Mesenchymal stem cell (in vitro differentiated cells and primary cell): Measurements from ENCODE around the gene CCDC201.
"Not testable (repeated sequence)": the region's sequence is repeated elsewhere in the genome, so short reads cannot be mapped to it uniquely, and the experiment has no call there.

Experiments
- DNase-seq: peaks from one replicate; pipeline ENCODE4 v3.0.0-alpha.2; 2013
- H2AFZ ChIP-seq: one replicate; pipeline ENCODE4 v1.6.1; 2013; ENCODE audit warnings: low read depth, mild to moderate bottlenecking, control low read depth, inconsistent platforms, low read length, moderate library complexity
- H2AK5ac ChIP-seq: 2 replicates; pipeline ENCODE4 v1.6.1; 2013; ENCODE audit warnings: low read length, moderate library complexity, mild to moderate bottlenecking, inconsistent platforms; ENCODE audit not compliant: severe bottlenecking
- H2BK120ac ChIP-seq: one replicate; pipeline ENCODE4 v1.6.1; 2013; ENCODE audit warnings: low read depth, mild to moderate bottlenecking, inconsistent platforms, low read length, moderate library complexity
- H2BK12ac ChIP-seq, 2 experiments: one replicate each; pipeline ENCODE4 v1.6.1; 2013; ENCODE audit warnings: inconsistent platforms in 2 of 2, low read length in 2 of 2, mild to moderate bottlenecking in 2 of 2, moderate library complexity in 2 of 2, control low read depth in 1 of 2
- H2BK15ac ChIP-seq: one replicate; pipeline ENCODE4 v1.6.1; 2013; ENCODE audit warnings: mild to moderate bottlenecking, low read depth, inconsistent platforms; ENCODE audit not compliant: poor library complexity, severe bottlenecking
- H2BK5ac ChIP-seq: 2 replicates; pipeline ENCODE4 v1.6.1; 2013; ENCODE audit warnings: low read depth, mild to moderate bottlenecking, low read length, control low read depth, inconsistent platforms; ENCODE audit not compliant: poor library complexity, severe bottlenecking
- H3K14ac ChIP-seq, 2 experiments: one replicate each; pipeline ENCODE4 v1.6.1; 2013; ENCODE audit warnings: inconsistent platforms in 2 of 2, low read length in 2 of 2, control low read depth in 1 of 2, mild to moderate bottlenecking in 1 of 2, moderate library complexity in 1 of 2
- H3K18ac ChIP-seq, 2 experiments: one replicate each; pipeline ENCODE4 v1.6.1; 2013; ENCODE audit warnings: inconsistent platforms in 2 of 2, low read length in 2 of 2, control low read depth in 1 of 2, low read depth in 1 of 2, mild to moderate bottlenecking in 1 of 2
- H3K23ac ChIP-seq, 2 experiments: one replicate each; pipeline ENCODE4 v1.6.1; 2013; ENCODE audit warnings: inconsistent platforms in 2 of 2, low read length in 2 of 2, mild to moderate bottlenecking in 2 of 2, moderate library complexity in 2 of 2, control low read depth in 1 of 2
- H3K27ac ChIP-seq: 2 replicates; pipeline ENCODE4 v1.5.1; 2013; ENCODE audit warnings: mild to moderate bottlenecking, moderate library complexity, low read length, control low read depth, inconsistent platforms; ENCODE audit not compliant: poor library complexity, severe bottlenecking
- H3K27me3 ChIP-seq, 2 experiments: 2 replicates each; pipeline versions ENCODE4 v1.6.1 to v1.7.0; 2013; ENCODE audit warnings: low read length in 2 of 2, mild to moderate bottlenecking in 2 of 2, moderate library complexity in 2 of 2, control low read depth in 1 of 2, inconsistent platforms in 1 of 2; ENCODE audit not compliant: control insufficient read depth in 1 of 2, insufficient read depth in 1 of 2
- H3K36me3 ChIP-seq, 2 experiments: 2 replicates each; pipeline versions ENCODE4 v1.6.1 to v1.7.0; 2013; ENCODE audit warnings: low read length in 2 of 2, control low read depth in 1 of 2, inconsistent platforms in 1 of 2, low read depth in 1 of 2, mild to moderate bottlenecking in 1 of 2; ENCODE audit not compliant: insufficient read depth in 2 of 2, control insufficient read depth in 1 of 2
- H3K4ac ChIP-seq, 2 experiments: one replicate each; pipeline ENCODE4 v1.6.1; 2013; ENCODE audit warnings: inconsistent platforms in 2 of 2, low read length in 2 of 2, mild to moderate bottlenecking in 2 of 2, moderate library complexity in 2 of 2, control low read depth in 1 of 2, low read depth in 1 of 2
- H3K4me1 ChIP-seq: 2 replicates; pipeline ENCODE4 v1.6.1; 2013; ENCODE audit warnings: low read depth, low read length, control low read depth; ENCODE audit not compliant: control insufficient read depth, insufficient read depth
- H3K4me2 ChIP-seq: 2 replicates; pipeline ENCODE4 v1.6.1; 2013; ENCODE audit warnings: low read length, mild to moderate bottlenecking, inconsistent platforms; ENCODE audit not compliant: poor library complexity, severe bottlenecking
- H3K4me3 ChIP-seq, 2 experiments: 2 replicates each; pipeline versions ENCODE4 v1.5.1 to v1.7.0; 2013; ENCODE audit warnings: low read length in 2 of 2, mild to moderate bottlenecking in 2 of 2, control low read depth in 1 of 2, low read depth in 1 of 2; ENCODE audit not compliant: insufficient read depth in 1 of 2
- H3K79me1 ChIP-seq: replicated peaks from 2 replicates; pipeline ENCODE4 v1.6.1; 2013; ENCODE audit warnings: mild to moderate bottlenecking, control low read depth, low read length, inconsistent platforms; ENCODE audit not compliant: poor library complexity, severe bottlenecking
- H3K9ac ChIP-seq: 2 replicates; pipeline ENCODE4 v1.7.0; 2013; ENCODE audit warnings: mild to moderate bottlenecking, low read length, moderate library complexity
- H3K9me3 ChIP-seq: 2 replicates; pipeline ENCODE4 v1.7.0; 2013; ENCODE audit warnings: mild to moderate bottlenecking, low read length; ENCODE audit not compliant: control insufficient read depth
- H4K8ac ChIP-seq: one replicate; pipeline ENCODE4 v1.6.1; 2013; ENCODE audit warnings: inconsistent platforms, mild to moderate bottlenecking, low read length, moderate library complexity
- H4K91ac ChIP-seq: one replicate; pipeline ENCODE4 v1.6.1; 2013; ENCODE audit warnings: mild to moderate bottlenecking, low read length, inconsistent platforms
- WGBS: methylation state at CpG from one replicate; pipeline ENCODE4 v1.1.7; 2013; ENCODE audit warnings: mixed read lengths; 5-methylcytosine and 5-hydroxymethylcytosine counted together

Gene CCDC201

GRCh38 chr7:45813771-45814170 is 59.1 kb downstream of the CCDC201 start:
- H3K4ac ChIP-seq, H2BK5ac ChIP-seq, H3K27me3 ChIP-seq, H2AK5ac ChIP-seq, H4K91ac ChIP-seq, H3K79me1 ChIP-seq, H3K4me3 ChIP-seq, DNase-seq, H4K8ac ChIP-seq, H2BK12ac ChIP-seq, H2BK120ac ChIP-seq, H3K23ac ChIP-seq, H2BK15ac ChIP-seq, H2AFZ ChIP-seq, H3K4me1 ChIP-seq, H3K36me3 ChIP-seq, H3K14ac ChIP-seq, H3K4me2 ChIP-seq, H3K9ac ChIP-seq, H3K18ac ChIP-seq, H3K27ac ChIP-seq, H3K9me3 ChIP-seq: not testable (repeated sequence)
- 98% methylated on average over 18 of the region's 18 CpGs for WGBS

- H4K8ac ChIP-seq: no peak overlapping the region
- no peak overlapping the region for H3K4ac ChIP-seq
- no peaks in the 10 kb centered on the region for H3K79me1 ChIP-seq
- WGBS: 97% methylated on average over 24 of the region's 24 CpGs
- H4K91ac ChIP-seq: no peak overlapping the region
- H3K4me1 ChIP-seq: no peaks in the 10 kb centered on the region
- no peak overlapping the region for H3K4me3 ChIP-seq
- no peak overlapping the region for H2BK15ac ChIP-seq
- no peak overlapping the region for H3K4me2 ChIP-seq
- no peak overlapping the region for H2AFZ ChIP-seq
- no peak overlapping the region for H3K18ac ChIP-seq
- H3K23ac ChIP-seq: no peak overlapping the region
- no peak overlapping the region for H3K9ac ChIP-seq
- peaks cover 0 to 4% of the 10 kb centered on the region in 2 experiments for H3K36me3 ChIP-seq
- no peak for DNase-seq
- H2BK120ac ChIP-seq: no peak overlapping the region
- no peak overlapping the region for H3K14ac ChIP-seq
- H3K27ac ChIP-seq: no peak overlapping the region
- H2BK12ac ChIP-seq: no peak overlapping the region
- H2AK5ac ChIP-seq: no peak overlapping the region
- H2BK5ac ChIP-seq: no peak overlapping the region
- no peaks in the 10 kb centered on the region for H3K9me3 ChIP-seq
- no peaks in the 10 kb centered on the region for H3K27me3 ChIP-seq
Measured at GRCh38 chr7:45812946-45813345, 59.9 kb downstream of the CCDC201 start.

- H3K27me3 ChIP-seq, H2AK5ac ChIP-seq, H3K27ac ChIP-seq, DNase-seq, H3K36me3 ChIP-seq, H2BK15ac ChIP-seq, H3K14ac ChIP-seq, H3K23ac ChIP-seq, H2BK120ac ChIP-seq, H3K4me2 ChIP-seq, H3K18ac ChIP-seq, H2BK12ac ChIP-seq, H3K4ac ChIP-seq, H2BK5ac ChIP-seq, H3K79me1 ChIP-seq, H3K9ac ChIP-seq, H4K8ac ChIP-seq, H2AFZ ChIP-seq, H3K4me1 ChIP-seq, H3K9me3 ChIP-seq: not testable (repeated sequence)
- H4K91ac ChIP-seq: peak overlapping the region; percentile 39
- peak overlapping the region in 1 of 2 experiments; percentile 32 for H3K4me3 ChIP-seq
- WGBS: 95% methylated on average over 24 of the region's 26 CpGs
Measured at GRCh38 chr7:45811652-45812234, 61.1 kb downstream of the CCDC201 start.

GRCh38 chr7:45810451-45811005 is 62.4 kb downstream of the CCDC201 start:
- H3K23ac ChIP-seq, H3K27ac ChIP-seq, H3K14ac ChIP-seq, H3K9me3 ChIP-seq, H3K4me1 ChIP-seq, H3K36me3 ChIP-seq, DNase-seq, H2AFZ ChIP-seq, H3K9ac ChIP-seq, H3K4ac ChIP-seq, H3K79me1 ChIP-seq, H2BK12ac ChIP-seq, H3K4me3 ChIP-seq, H4K91ac ChIP-seq, H3K27me3 ChIP-seq, H3K4me2 ChIP-seq, H2BK5ac ChIP-seq, H2BK120ac ChIP-seq, H3K18ac ChIP-seq, H4K8ac ChIP-seq, H2AK5ac ChIP-seq, H2BK15ac ChIP-seq: not testable (repeated sequence)
- 96% methylated on average over 18 of the region's 28 CpGs for WGBS
